ENCODE data around the gene TJAP1.

The TJAP1 gene, protein sequence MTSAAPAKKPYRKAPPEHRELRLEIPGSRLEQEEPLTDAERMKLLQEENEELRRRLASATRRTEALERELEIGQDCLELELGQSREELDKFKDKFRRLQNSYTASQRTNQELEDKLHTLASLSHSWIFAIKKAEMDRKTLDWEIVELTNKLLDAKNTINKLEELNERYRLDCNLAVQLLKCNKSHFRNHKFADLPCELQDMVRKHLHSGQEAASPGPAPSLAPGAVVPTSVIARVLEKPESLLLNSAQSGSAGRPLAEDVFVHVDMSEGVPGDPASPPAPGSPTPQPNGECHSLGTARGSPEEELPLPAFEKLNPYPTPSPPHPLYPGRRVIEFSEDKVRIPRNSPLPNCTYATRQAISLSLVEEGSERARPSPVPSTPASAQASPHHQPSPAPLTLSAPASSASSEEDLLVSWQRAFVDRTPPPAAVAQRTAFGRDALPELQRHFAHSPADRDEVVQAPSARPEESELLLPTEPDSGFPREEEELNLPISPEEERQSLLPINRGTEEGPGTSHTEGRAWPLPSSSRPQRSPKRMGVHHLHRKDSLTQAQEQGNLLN

DNA sequence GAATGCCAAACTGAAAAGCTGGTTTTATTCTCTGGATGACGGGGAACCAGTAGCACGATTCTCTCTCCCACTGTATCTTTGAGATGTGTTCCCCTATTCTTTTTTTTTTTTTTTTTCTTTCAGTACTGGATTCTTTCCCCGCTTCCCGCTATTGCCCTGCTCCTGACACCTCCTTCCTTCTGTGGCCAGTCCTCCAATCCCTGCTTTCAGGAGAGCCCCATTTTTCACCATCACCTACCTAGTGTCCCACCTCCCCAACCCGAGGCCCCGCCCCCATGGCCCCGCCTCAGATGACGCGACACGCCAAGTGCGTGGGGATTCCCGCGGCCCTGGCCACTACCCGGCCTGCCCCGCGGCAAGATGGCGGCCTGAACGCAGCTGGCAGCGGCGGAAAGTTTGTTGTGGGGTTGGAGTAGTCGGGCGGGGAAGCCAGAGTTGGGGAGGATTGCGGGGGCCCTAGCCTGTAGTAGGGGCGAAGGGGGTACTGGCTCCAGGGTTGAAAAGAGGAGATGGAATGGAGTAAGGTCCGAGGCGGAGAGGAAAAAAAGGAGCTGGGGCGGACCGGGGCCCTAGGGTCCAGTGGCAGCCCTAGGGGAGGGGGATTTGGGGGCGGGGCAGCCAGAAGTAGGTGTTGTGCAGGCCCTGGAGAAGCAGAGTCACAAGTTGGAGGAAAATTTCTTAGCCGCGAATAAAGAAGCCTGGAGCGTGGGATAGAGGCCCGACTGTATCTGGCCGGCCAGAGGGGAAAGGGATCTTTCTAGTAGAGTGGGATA lies at the start of gene TJAP1:
TJAP1 (plus strand) TSS at position 336 of the 773 bp plus-strand sequence. CDS start 21,432 bp downstream, outside the sequence.
- H3K9ac ChIP-seq (ENCODE audit: low read depth, low read length) = peak within 1 kb of the TSS; percentile 67
- peak within 1 kb of the TSS; percentile 82 to 87 for H3K4me3 ChIP-seq (ENCODE audit: low read depth in 1 of 2, low read length in 2 of 2)
- H4K20me1 ChIP-seq (ENCODE audit: insufficient read depth, low read length) = no peaks in the 10 kb centered on the region
- no peaks in the 10 kb centered on the region for H3K36me3 ChIP-seq (ENCODE audit: insufficient read depth, low read length)
- H3K27me3 ChIP-seq (ENCODE audit: insufficient read depth, low read length, poor library complexity) = no peaks in the 10 kb centered on the region
- TF ChIP-seq EZH2 (IDR thresholded peaks at IDR 0.05; ENCODE audit: borderline replicate concordance, low read depth, low read length, severe bottlenecking) (no peak), CTCF (IDR thresholded peaks at IDR 0.05; ENCODE audit: borderline replicate concordance, extremely low read depth, low read length, poor library complexity, severe bottlenecking) (no peak)
- H3K4me1 ChIP-seq (ENCODE audit: insufficient read depth, low read length) = peaks cover 28% of the 10 kb centered on the region
- ATAC-seq (ENCODE audit: insufficient read depth, low read depth) = peak; percentile 97
- H2AFZ ChIP-seq (ENCODE audit: low read depth, low read length) = peak within 1 kb of the TSS; percentile 85
- peak within 1 kb of the TSS; percentile 88 for H3K4me2 ChIP-seq (ENCODE audit: insufficient read depth, low read length)
- H3K27ac ChIP-seq (ENCODE audit: low read length) = peak within 1 kb of the TSS; percentile 76
- H3K9me3 ChIP-seq (ENCODE audit: insufficient read depth, low read length, severe bottlenecking) = no peaks in the 10 kb centered on the region
- peaks cover 37% of the 10 kb centered on the region for H3K79me2 ChIP-seq (ENCODE audit: insufficient read depth, low read length)
- DNase-seq = peak; percentile 94

GRCh38 chr6:43428112-43428570 lies 49.2 kb upstream of the TJAP1 start:
- H3K4me3 ChIP-seq (ENCODE audit: low read depth in 1 of 2, low read length in 2 of 2) = peak overlapping the region; percentile 60 to 81; a peak in 3 of 4 replicates
- H3K79me2 ChIP-seq (ENCODE audit: insufficient read depth, low read length) = peaks cover 17% of the 10 kb centered on the region
- no peak for ATAC-seq (ENCODE audit: insufficient read depth, low read depth)

GRCh38 chr6:43428874-43429273 lies 48.5 kb upstream of the TJAP1 start:
- peaks cover 25% of the 10 kb centered on the region for H3K36me3 ChIP-seq (ENCODE audit: insufficient read depth, low read length)
- peak overlapping the region; percentile 60 to 81; a peak in 3 of 4 replicates for H3K4me3 ChIP-seq (ENCODE audit: low read depth in 1 of 2, low read length in 2 of 2)
- H4K20me1 ChIP-seq (ENCODE audit: insufficient read depth, low read length) = no peaks in the 10 kb centered on the region
- peaks cover 17% of the 10 kb centered on the region for H3K79me2 ChIP-seq (ENCODE audit: insufficient read depth, low read length)
- peak overlapping the region; percentile 89 for H3K4me2 ChIP-seq (ENCODE audit: insufficient read depth, low read length)
- H2AFZ ChIP-seq (ENCODE audit: low read depth, low read length) = no peak overlapping the region
- peaks cover 24% of the 10 kb centered on the region for H3K4me1 ChIP-seq (ENCODE audit: insufficient read depth, low read length)
- H3K27me3 ChIP-seq (ENCODE audit: insufficient read depth, low read length, poor library complexity) = no peaks in the 10 kb centered on the region
- no peak for DNase-seq
- ATAC-seq (ENCODE audit: insufficient read depth, low read depth) = no peak
- 0 out of 2 replicates have a peak overlapping the region, but pooled peaks have one; percentile 79 for H3K27ac ChIP-seq (ENCODE audit: low read length)
- H3K9ac ChIP-seq (ENCODE audit: low read depth, low read length) = peak overlapping the region; percentile 73
- TF ChIP-seq EZH2 (IDR thresholded peaks at IDR 0.05; ENCODE audit: borderline replicate concordance, low read depth, low read length, severe bottlenecking) (no peak), CTCF (IDR thresholded peaks at IDR 0.05; ENCODE audit: borderline replicate concordance, extremely low read depth, low read length, poor library complexity, severe bottlenecking) (no peak)
- H3K9me3 ChIP-seq (ENCODE audit: insufficient read depth, low read length, severe bottlenecking) = no peaks in the 10 kb centered on the region

More at GRCh38 chr6:43428112-43428570, 49.2 kb upstream of the TJAP1 start:
- H3K9me3 ChIP-seq (ENCODE audit: insufficient read depth, low read length, severe bottlenecking) = no peaks in the 10 kb centered on the region
- H3K4me2 ChIP-seq (ENCODE audit: insufficient read depth, low read length) = peak overlapping the region; percentile 89
- H4K20me1 ChIP-seq (ENCODE audit: insufficient read depth, low read length) = no peaks in the 10 kb centered on the region
- no peak for DNase-seq
- H3K36me3 ChIP-seq (ENCODE audit: insufficient read depth, low read length) = peaks cover 18% of the 10 kb centered on the region
- H3K9ac ChIP-seq (ENCODE audit: low read depth, low read length) = peak overlapping the region; percentile 73
- H2AFZ ChIP-seq (ENCODE audit: low read depth, low read length) = peak overlapping the region; percentile 90
- no peaks in the 10 kb centered on the region for H3K27me3 ChIP-seq (ENCODE audit: insufficient read depth, low read length, poor library complexity)
- H3K4me1 ChIP-seq (ENCODE audit: insufficient read depth, low read length) = peaks cover 24% of the 10 kb centered on the region
- no peak for TF ChIP-seq CTCF (IDR thresholded peaks at IDR 0.05; ENCODE audit: borderline replicate concordance, extremely low read depth, low read length, poor library complexity, severe bottlenecking)
- TF ChIP-seq EZH2 (IDR thresholded peaks at IDR 0.05; ENCODE audit: borderline replicate concordance, low read depth, low read length, severe bottlenecking) = no peak
- peak overlapping the region; percentile 79 for H3K27ac ChIP-seq (ENCODE audit: low read length)

Data from DND-41 (cell line).